HG02678 (cell line): ENCODE results near the gene SPAG7.
A peak's percentile ranks its signal among the peaks of the same experiment; 100 is the strongest.

Source experiments
- ATAC-seq: cut with Tn5 transposase; IDR thresholded peaks from one replicate; pipeline ENCODE4 v1.9.1; 2021; ENCODE audit warnings: mild to moderate bottlenecking, moderate library complexity; ENCODE audit not compliant: unreplicated experiment

The SPAG7 gene

GRCh38 chr17:4967539-4968485, at the start of gene SPAG7:
TSS of gene SPAG7 (minus strand) at chr17:4967817. CDS start at chr17:4967804, 13 bp downstream.
- ATAC-seq, result peak; percentile 56

- ATAC-seq, result no peak
These were observed 46.7 kb upstream of the SPAG7 start for GRCh38 chr17:5014357-5014756.

- ATAC-seq, result no peak
These were observed 44.3 kb upstream of the SPAG7 start for GRCh38 chr17:5011928-5012327.

GRCh38 chr17:5003214-5003867, 35.7 kb upstream of the SPAG7 start:
- ATAC-seq, result no peak

- ATAC-seq, result no peak
These were observed 34.6 kb upstream of the SPAG7 start for GRCh38 chr17:5002121-5002788.

- no peak for ATAC-seq
These were observed 32.6 kb upstream of the SPAG7 start for GRCh38 chr17:5000237-5000639.

- no peak for ATAC-seq
These were observed 31.9 kb upstream of the SPAG7 start for GRCh38 chr17:4999430-5000093.

GRCh38 chr17:4998732-4999429, 31.3 kb upstream of the SPAG7 start:
- no peak for ATAC-seq

- peak; percentile 5 for ATAC-seq
These were observed 30.6 kb upstream of the SPAG7 start for GRCh38 chr17:4998027-4998731.

GRCh38 chr17:4997302-4998026, 29.8 kb upstream of the SPAG7 start, which contains the start of the genes INCA1 and KIF1C:
TSS of gene INCA1 (minus strand) at chr17:4997522. CDS start at chr17:4994437, 3,085 bp downstream.
TSS of gene KIF1C (plus strand) at chr17:4997950. CDS start at chr17:5000247, 2,297 bp downstream.
- peak; percentile 90 for ATAC-seq

GRCh38 chr17:4994081-4994595, 26.5 kb upstream of the SPAG7 start:
- ATAC-seq, result no peak

GRCh38 chr17:4987767-4988567, 20.4 kb upstream of the SPAG7 start:
- ATAC-seq, result no peak

- peak; percentile 74 for ATAC-seq
These were observed 19.5 kb upstream of the SPAG7 start, which contains the start of gene CAMTA2 for GRCh38 chr17:4986951-4987766. TSS of gene CAMTA2 (minus strand) at chr17:4987675. CDS start at chr17:4986222, 1,453 bp downstream.

GRCh38 chr17:4986403-4986802, 18.8 kb upstream of the SPAG7 start:
- no peak for ATAC-seq

GRCh38 chr17:4982305-4982704, 14.7 kb upstream of the SPAG7 start:
- ATAC-seq, result no peak

GRCh38 chr17:4980644-4981216, 13.1 kb upstream of the SPAG7 start:
- ATAC-seq, result no peak
